ENCODE measurements around the gene AKT2. TPM values are rescaled to one million over a fixed set of nuclear protein-coding genes. Genes with fewer than 3 reads are reported as not detected.

AKT2 gene
- total and polyA plus RNA-seq, 2 of the 8 experiments (the other 6 are each of a cell fraction or from before 2014, with no cell fraction given): 151 to 183 TPM

DNA sequence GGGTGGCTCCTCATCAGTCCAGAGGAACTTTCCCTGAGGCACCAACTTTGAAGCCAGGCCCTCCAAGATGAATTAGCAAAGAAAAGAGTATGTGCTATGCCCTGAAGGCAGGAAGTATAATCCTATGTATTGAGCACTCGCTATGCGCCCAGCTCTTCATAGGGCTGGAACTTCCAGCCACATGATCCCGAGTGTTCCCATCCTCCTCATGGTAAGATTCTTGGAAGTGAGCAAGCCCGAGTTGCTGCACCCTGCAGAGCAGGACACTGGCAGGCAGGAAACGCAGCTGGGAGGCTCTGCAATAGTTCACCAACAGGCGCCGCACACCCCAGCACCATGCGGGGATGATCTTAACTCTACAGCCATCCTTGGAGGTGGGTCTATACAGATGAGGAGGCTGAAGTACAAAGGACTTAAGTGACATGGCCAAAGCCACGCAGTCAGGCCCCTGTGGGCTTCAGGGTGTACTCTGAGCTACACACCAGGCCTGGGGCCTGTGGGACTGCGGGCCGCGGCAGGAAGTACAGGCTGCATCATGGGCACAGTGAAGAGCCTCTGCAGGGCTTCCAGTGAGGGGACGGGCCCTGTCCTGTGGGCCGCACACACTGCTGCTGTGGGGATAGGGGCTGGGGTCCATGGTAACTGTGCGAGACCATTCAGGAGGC, 37.9 kb upstream of the AKT2 start (continued):
- TF ChIP-seq, protein P1, sequence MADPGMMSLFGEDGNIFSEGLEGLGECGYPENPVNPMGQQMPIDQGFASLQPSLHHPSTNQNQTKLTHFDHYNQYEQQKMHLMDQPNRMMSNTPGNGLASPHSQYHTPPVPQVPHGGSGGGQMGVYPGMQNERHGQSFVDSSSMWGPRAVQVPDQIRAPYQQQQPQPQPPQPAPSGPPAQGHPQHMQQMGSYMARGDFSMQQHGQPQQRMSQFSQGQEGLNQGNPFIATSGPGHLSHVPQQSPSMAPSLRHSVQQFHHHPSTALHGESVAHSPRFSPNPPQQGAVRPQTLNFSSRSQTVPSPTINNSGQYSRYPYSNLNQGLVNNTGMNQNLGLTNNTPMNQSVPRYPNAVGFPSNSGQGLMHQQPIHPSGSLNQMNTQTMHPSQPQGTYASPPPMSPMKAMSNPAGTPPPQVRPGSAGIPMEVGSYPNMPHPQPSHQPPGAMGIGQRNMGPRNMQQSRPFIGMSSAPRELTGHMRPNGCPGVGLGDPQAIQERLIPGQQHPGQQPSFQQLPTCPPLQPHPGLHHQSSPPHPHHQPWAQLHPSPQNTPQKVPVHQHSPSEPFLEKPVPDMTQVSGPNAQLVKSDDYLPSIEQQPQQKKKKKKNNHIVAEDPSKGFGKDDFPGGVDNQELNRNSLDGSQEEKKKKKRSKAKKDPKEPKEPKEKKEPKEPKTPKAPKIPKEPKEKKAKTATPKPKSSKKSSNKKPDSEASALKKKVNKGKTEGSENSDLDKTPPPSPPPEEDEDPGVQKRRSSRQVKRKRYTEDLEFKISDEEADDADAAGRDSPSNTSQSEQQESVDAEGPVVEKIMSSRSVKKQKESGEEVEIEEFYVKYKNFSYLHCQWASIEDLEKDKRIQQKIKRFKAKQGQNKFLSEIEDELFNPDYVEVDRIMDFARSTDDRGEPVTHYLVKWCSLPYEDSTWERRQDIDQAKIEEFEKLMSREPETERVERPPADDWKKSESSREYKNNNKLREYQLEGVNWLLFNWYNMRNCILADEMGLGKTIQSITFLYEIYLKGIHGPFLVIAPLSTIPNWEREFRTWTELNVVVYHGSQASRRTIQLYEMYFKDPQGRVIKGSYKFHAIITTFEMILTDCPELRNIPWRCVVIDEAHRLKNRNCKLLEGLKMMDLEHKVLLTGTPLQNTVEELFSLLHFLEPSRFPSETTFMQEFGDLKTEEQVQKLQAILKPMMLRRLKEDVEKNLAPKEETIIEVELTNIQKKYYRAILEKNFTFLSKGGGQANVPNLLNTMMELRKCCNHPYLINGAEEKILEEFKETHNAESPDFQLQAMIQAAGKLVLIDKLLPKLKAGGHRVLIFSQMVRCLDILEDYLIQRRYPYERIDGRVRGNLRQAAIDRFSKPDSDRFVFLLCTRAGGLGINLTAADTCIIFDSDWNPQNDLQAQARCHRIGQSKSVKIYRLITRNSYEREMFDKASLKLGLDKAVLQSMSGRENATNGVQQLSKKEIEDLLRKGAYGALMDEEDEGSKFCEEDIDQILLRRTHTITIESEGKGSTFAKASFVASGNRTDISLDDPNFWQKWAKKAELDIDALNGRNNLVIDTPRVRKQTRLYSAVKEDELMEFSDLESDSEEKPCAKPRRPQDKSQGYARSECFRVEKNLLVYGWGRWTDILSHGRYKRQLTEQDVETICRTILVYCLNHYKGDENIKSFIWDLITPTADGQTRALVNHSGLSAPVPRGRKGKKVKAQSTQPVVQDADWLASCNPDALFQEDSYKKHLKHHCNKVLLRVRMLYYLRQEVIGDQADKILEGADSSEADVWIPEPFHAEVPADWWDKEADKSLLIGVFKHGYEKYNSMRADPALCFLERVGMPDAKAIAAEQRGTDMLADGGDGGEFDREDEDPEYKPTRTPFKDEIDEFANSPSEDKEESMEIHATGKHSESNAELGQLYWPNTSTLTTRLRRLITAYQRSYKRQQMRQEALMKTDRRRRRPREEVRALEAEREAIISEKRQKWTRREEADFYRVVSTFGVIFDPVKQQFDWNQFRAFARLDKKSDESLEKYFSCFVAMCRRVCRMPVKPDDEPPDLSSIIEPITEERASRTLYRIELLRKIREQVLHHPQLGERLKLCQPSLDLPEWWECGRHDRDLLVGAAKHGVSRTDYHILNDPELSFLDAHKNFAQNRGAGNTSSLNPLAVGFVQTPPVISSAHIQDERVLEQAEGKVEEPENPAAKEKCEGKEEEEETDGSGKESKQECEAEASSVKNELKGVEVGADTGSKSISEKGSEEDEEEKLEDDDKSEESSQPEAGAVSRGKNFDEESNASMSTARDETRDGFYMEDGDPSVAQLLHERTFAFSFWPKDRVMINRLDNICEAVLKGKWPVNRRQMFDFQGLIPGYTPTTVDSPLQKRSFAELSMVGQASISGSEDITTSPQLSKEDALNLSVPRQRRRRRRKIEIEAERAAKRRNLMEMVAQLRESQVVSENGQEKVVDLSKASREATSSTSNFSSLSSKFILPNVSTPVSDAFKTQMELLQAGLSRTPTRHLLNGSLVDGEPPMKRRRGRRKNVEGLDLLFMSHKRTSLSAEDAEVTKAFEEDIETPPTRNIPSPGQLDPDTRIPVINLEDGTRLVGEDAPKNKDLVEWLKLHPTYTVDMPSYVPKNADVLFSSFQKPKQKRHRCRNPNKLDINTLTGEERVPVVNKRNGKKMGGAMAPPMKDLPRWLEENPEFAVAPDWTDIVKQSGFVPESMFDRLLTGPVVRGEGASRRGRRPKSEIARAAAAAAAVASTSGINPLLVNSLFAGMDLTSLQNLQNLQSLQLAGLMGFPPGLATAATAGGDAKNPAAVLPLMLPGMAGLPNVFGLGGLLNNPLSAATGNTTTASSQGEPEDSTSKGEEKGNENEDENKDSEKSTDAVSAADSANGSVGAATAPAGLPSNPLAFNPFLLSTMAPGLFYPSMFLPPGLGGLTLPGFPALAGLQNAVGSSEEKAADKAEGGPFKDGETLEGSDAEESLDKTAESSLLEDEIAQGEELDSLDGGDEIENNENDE (IDR thresholded peaks at IDR 0.05; ENCODE audit: insufficient replicate concordance, low read length): no peak
- no peak for TF ChIP-seq KDM5A (IDR thresholded peaks at IDR 0.05; ENCODE audit: low read length)

Data from H1 (cell line).